ENCODE measurements around the gene PRRC1. TPM values are rescaled to one million over a fixed set of nuclear protein-coding genes. Genes with fewer than 3 reads are reported as not detected.

Gene PRRC1
- total RNA-seq, 1 experiment from 2014 or later = 80.5 TPM

GRCh38 chr5:127563136-127563535, 45.7 kb downstream of the PRRC1 start:
- H3K4me1 Mint-ChIP-seq (ENCODE audit: low read depth, unreplicated experiment) = peaks cover 9% of the 10 kb centered on the region
- intact Hi-C loops (cut with micrococcal nuclease; ENCODE audit: unreplicated experiment) = loop anchor here (5.0 to 10.0 kb wide), 4 partner anchors 314 to 1282 kb away; no protein-coding TSS in a partner anchor
- no peak overlapping the region for H3K4me3 Mint-ChIP-seq (ENCODE audit: low read depth, unreplicated experiment)
- TF ChIP-seq CTCF (IDR thresholded peaks at IDR 0.05; ENCODE audit: unreplicated experiment) = no peak
- no peak overlapping the region for H3K27ac Mint-ChIP-seq (ENCODE audit: unreplicated experiment)
- H3K27me3 Mint-ChIP-seq (ENCODE audit: unreplicated experiment) = peaks cover 7% of the 10 kb centered on the region
- H3K36me3 Mint-ChIP-seq (ENCODE audit: insufficient read depth, unreplicated experiment) = peaks cover 4% of the 10 kb centered on the region
- no peaks in the 10 kb centered on the region for H3K9me3 Mint-ChIP-seq (ENCODE audit: low read depth, unreplicated experiment)
- CTCF ChIA-PET = interaction anchor here (1.7 kb wide), 1 partner anchor 372 kb away, joined by 4 read pairs; no protein-coding TSS in a partner anchor
- DNase-seq = no peak
- no TSS peak for BruUV-seq (replicated peaks)

GRCh38 chr5:127564002-127564769, 46.7 kb downstream of the PRRC1 start:
- H3K36me3 Mint-ChIP-seq (ENCODE audit: insufficient read depth, unreplicated experiment) = peaks cover under 1% of the 10 kb centered on the region
- peak; percentile 51 for TF ChIP-seq CTCF (IDR thresholded peaks at IDR 0.05; ENCODE audit: unreplicated experiment)
- no TSS peak for BruUV-seq (replicated peaks)
- H3K27ac Mint-ChIP-seq (ENCODE audit: unreplicated experiment) = no peak overlapping the region
- peaks cover 8% of the 10 kb centered on the region for H3K27me3 Mint-ChIP-seq (ENCODE audit: unreplicated experiment)
- no peaks in the 10 kb centered on the region for H3K9me3 Mint-ChIP-seq (ENCODE audit: low read depth, unreplicated experiment)
- no peak overlapping the region for H3K4me3 Mint-ChIP-seq (ENCODE audit: low read depth, unreplicated experiment)
- CTCF ChIA-PET = interaction anchor here (0.6 to 1.7 kb wide), 11 partner anchors 9 to 1015 kb away, joined by 3 to 10 read pairs (median 3); no protein-coding TSS in a partner anchor
- H3K4me1 Mint-ChIP-seq (ENCODE audit: low read depth, unreplicated experiment) = peaks cover 9% of the 10 kb centered on the region
- intact Hi-C loops (cut with micrococcal nuclease; ENCODE audit: unreplicated experiment) = loop anchor here (1.0 to 10.0 kb wide), 7 partner anchors 182 to 1281 kb away; no protein-coding TSS in a partner anchor
- DNase-seq = peak; percentile 73

DNA sequence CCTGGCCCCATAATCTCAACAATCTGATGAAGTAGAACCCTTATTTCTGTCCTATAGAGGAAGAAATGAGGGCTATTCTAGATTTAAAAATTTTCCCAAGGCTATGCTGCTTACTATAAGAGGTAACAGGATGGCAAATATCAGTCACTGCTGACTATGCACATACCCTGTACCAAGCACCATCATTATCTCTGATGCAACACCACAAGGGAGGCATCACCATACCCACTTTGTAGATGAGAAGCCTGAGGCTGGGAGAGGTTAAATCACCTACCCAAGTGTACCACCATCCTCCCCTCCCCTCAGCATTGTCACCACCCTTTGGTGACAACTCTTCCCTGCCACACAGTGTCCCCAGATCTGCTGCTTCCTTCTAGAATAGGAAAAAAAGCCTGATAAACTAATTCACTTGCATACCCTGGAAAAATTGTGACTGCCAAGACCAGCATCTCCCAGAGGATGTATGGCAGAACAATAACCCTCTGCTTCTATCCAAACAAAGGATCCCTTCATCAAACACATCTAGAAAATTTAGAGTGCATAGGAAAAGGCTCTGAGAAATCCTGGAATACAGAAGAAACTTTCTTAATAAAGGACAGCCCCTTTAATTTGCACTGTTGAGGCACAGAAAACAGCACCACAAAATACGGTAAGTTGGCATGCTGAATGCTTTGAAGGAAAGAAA, 48.3 kb downstream of the PRRC1 start:
- Mint-ChIP-seq H3K4me3 (ENCODE audit: low read depth, unreplicated experiment) (no peak overlapping the region), H3K36me3 (ENCODE audit: insufficient read depth, unreplicated experiment) (no peaks in the 10 kb centered on the region), H3K9me3 (ENCODE audit: low read depth, unreplicated experiment) (no peaks in the 10 kb centered on the region), H3K4me1 (ENCODE audit: low read depth, unreplicated experiment) (peaks cover 9% of the 10 kb centered on the region), H3K27me3 (ENCODE audit: unreplicated experiment) (peaks cover 8% of the 10 kb centered on the region), H3K27ac (ENCODE audit: unreplicated experiment) (no peak overlapping the region)
- DNase-seq = no peak
- CTCF ChIA-PET = no interaction called here
- no peak for TF ChIP-seq CTCF (IDR thresholded peaks at IDR 0.05; ENCODE audit: unreplicated experiment)
- intact Hi-C loops (cut with micrococcal nuclease; ENCODE audit: unreplicated experiment) = loop anchor here (10.0 kb wide), 2 partner anchors 1109 to 1279 kb away; no protein-coding TSS in a partner anchor
- BruUV-seq (replicated peaks) = no TSS peak

- H3K9me3 Mint-ChIP-seq (ENCODE audit: low read depth, unreplicated experiment) = no peaks in the 10 kb centered on the region
- no peak overlapping the region for H3K4me3 Mint-ChIP-seq (ENCODE audit: low read depth, unreplicated experiment)
- H3K4me1 Mint-ChIP-seq (ENCODE audit: low read depth, unreplicated experiment) = peaks cover 5% of the 10 kb centered on the region
- no peak for TF ChIP-seq CTCF (IDR thresholded peaks at IDR 0.05; ENCODE audit: unreplicated experiment)
- CTCF ChIA-PET = no interaction called here
- H3K36me3 Mint-ChIP-seq (ENCODE audit: insufficient read depth, unreplicated experiment) = no peaks in the 10 kb centered on the region
- H3K27me3 Mint-ChIP-seq (ENCODE audit: unreplicated experiment) = peaks cover 8% of the 10 kb centered on the region
- no TSS peak for BruUV-seq (replicated peaks)
- no peak overlapping the region for H3K27ac Mint-ChIP-seq (ENCODE audit: unreplicated experiment)
- no peak for DNase-seq
- intact Hi-C loops (cut with micrococcal nuclease; ENCODE audit: unreplicated experiment) = loop anchor here (10.0 kb wide), 2 partner anchors 1108 to 1278 kb away; no protein-coding TSS in a partner anchor
Observed at GRCh38 chr5:127567026-127567768, 49.8 kb downstream of the PRRC1 start.
